Neural crest cell (in vitro differentiated cells): ENCODE measurements around the gene ZBP1. TPM values are rescaled to one million over a fixed set of nuclear protein-coding genes. Genes with fewer than 3 reads are reported as not detected.

Experiments
- DNase-seq: peaks from one replicate; pipeline ENCODE4 v3.0.0; 2021; ENCODE audit warnings: low read depth, mixed read lengths, low spot score
- H3K27ac Mint-ChIP-seq: one replicate; pipeline ENCODE4 v1.8.0; 2021; ENCODE audit warnings: mild to moderate bottlenecking, mixed read lengths; ENCODE audit not compliant: unreplicated experiment
- H3K27me3 Mint-ChIP-seq: 2 replicates; pipeline ENCODE4 v1.8.0; 2021; ENCODE audit warnings: low read depth, mild to moderate bottlenecking, mixed read lengths
- H3K36me3 Mint-ChIP-seq: 2 replicates; pipeline ENCODE4 v1.8.0; 2021; ENCODE audit warnings: low read depth, mild to moderate bottlenecking, mixed read lengths
- H3K4me1 Mint-ChIP-seq: 2 replicates; pipeline ENCODE4 v1.8.0; 2021; ENCODE audit warnings: mixed read lengths
- H3K4me3 Mint-ChIP-seq: one replicate; pipeline ENCODE4 v1.8.0; 2021; ENCODE audit warnings: mild to moderate bottlenecking, mixed read lengths
- H3K9me3 Mint-ChIP-seq: 2 replicates; pipeline ENCODE4 v1.8.0; 2021; ENCODE audit warnings: mixed read lengths
- total RNA-seq: library from RNA; stranded (reverse); gene quantifications from 2 replicates; pipeline ENCODE4 v1.2.1, GENCODE V29; 2021
- TF ChIP-seq, protein P1 (sequence below): fragments of 200-600 bp; sonication (generic); conservative IDR thresholded peaks from 2 replicates; pipeline ENCODE4 v1.5.0; 2021; ENCODE audit warnings: antibody characterized with exemption, mild to moderate bottlenecking

The ZBP1 gene
- total RNA-seq, 1 donor from 2014 or later, result not detected

GRCh38 chr20:57659517-57660180 lies 39.4 kb upstream of the ZBP1 start:
- H3K4me1 Mint-ChIP-seq, result peaks cover 4% of the 10 kb centered on the region
- DNase-seq, result no peak
- no peaks in the 10 kb centered on the region for H3K9me3 Mint-ChIP-seq
- no peaks in the 10 kb centered on the region for H3K36me3 Mint-ChIP-seq
- no peak overlapping the region for H3K27ac Mint-ChIP-seq
- TF ChIP-seq, protein P1, sequence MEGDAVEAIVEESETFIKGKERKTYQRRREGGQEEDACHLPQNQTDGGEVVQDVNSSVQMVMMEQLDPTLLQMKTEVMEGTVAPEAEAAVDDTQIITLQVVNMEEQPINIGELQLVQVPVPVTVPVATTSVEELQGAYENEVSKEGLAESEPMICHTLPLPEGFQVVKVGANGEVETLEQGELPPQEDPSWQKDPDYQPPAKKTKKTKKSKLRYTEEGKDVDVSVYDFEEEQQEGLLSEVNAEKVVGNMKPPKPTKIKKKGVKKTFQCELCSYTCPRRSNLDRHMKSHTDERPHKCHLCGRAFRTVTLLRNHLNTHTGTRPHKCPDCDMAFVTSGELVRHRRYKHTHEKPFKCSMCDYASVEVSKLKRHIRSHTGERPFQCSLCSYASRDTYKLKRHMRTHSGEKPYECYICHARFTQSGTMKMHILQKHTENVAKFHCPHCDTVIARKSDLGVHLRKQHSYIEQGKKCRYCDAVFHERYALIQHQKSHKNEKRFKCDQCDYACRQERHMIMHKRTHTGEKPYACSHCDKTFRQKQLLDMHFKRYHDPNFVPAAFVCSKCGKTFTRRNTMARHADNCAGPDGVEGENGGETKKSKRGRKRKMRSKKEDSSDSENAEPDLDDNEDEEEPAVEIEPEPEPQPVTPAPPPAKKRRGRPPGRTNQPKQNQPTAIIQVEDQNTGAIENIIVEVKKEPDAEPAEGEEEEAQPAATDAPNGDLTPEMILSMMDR, result no peak
- H3K4me3 Mint-ChIP-seq, result no peak overlapping the region
- no peaks in the 10 kb centered on the region for H3K27me3 Mint-ChIP-seq

DNA sequence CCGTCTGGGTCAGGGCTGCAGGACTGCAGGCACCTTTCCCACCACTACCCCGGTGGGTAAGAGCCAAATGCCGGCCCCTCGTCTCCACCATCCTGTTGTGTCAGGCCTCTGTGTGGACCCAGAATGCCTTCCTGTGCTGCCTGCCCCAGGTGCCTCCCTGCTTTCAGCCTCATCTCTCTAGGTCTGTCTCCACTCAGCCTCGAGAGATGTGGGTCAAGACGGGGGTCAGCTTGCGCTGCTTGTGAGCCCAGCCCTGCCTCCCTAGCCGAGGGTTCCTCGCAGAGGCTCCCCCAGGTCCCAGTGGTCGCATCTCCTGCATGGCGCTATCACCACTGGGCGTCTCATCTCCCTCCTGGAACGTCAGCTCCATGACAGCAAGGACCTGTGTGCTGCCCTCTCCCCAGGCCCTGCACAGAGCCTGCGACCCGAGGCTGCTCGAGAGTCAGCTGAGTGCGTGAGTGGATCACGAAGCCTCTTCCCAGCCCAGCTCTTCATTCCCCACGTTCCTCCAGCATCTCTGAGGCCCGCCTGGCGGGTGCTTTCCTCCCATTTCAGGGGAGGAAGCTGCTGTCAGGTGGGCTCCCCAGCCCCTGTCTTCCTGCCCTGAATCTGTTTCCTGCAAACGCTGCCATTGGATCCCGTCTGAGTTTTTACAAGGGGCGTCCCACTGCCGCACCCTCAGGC lies 38.7 kb upstream of the ZBP1 start:
- Mint-ChIP-seq H3K27me3 (peaks cover 3% of the 10 kb centered on the region), H3K9me3 (no peaks in the 10 kb centered on the region), H3K4me3 (no peak overlapping the region), H3K4me1 (peaks cover 9% of the 10 kb centered on the region), H3K27ac (peak overlapping the region; percentile 27), H3K36me3 (no peaks in the 10 kb centered on the region)
- TF ChIP-seq, protein P1, result no peak
- no peak for DNase-seq

GRCh38 chr20:57658447-57658832 lies 38.2 kb upstream of the ZBP1 start:
- no peak overlapping the region for H3K27ac Mint-ChIP-seq
- DNase-seq, result no peak
- H3K36me3 Mint-ChIP-seq, result no peaks in the 10 kb centered on the region
- no peak overlapping the region for H3K4me3 Mint-ChIP-seq
- TF ChIP-seq, protein P1, result no peak
- peaks cover 9% of the 10 kb centered on the region for H3K4me1 Mint-ChIP-seq
- peaks cover 3% of the 10 kb centered on the region for H3K27me3 Mint-ChIP-seq
- no peaks in the 10 kb centered on the region for H3K9me3 Mint-ChIP-seq

GRCh38 chr20:57657535-57658446 lies 37.6 kb upstream of the ZBP1 start:
- DNase-seq, result no peak
- Mint-ChIP-seq H3K27ac (no peak overlapping the region), H3K27me3 (peaks cover 3% of the 10 kb centered on the region)

More at GRCh38 chr20:57657535-57658446, 37.6 kb upstream of the ZBP1 start:
- Mint-ChIP-seq H3K9me3 (no peaks in the 10 kb centered on the region), H3K4me1 (peaks cover 6% of the 10 kb centered on the region), H3K36me3 (no peaks in the 10 kb centered on the region), H3K4me3 (no peak overlapping the region)
- TF ChIP-seq, protein P1, result no peak
